ENCODE data around the gene RARRES2. TPM values are rescaled to one million over a fixed set of nuclear protein-coding genes. Genes with fewer than 3 reads are reported as not detected.
"Not testable (repeated sequence)": the region's sequence is repeated elsewhere in the genome, so short reads cannot be mapped to it uniquely, and the experiment has no call there.

The RARRES2 gene
- total RNA-seq, 1 donor from 2014 or later: 62.1 TPM

- no peak for DNase-seq (ENCODE audit: low spot score)
Measured at GRCh38 chr7:150321788-150322113, 19.7 kb downstream of the RARRES2 start.

GRCh38 chr7:150317748-150318444 is 23.5 kb downstream of the RARRES2 start:
- DNase-seq (ENCODE audit: low spot score): no peak

DNA sequence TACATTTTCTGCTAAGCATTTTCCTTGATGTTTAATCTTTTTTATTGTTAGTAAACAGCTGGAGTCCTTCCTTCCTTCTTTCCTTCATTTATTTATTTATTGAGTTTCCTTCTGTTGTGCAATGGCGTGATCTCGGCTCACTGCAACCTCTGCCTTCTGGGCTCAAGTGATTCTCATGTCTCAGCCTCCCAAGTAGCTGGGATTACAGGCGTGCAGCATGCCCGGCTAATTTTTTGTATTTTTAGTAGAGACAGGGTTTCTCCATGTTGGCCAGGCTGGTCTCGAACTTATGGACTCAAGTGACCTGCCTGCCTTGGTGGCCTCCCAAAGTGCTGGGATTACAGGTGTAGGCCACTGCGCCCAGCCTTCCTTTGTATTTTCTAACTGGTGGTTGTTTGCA is 24.4 kb downstream of the RARRES2 start:
- DNase-seq (ENCODE audit: low spot score): not testable (repeated sequence)

DNA sequence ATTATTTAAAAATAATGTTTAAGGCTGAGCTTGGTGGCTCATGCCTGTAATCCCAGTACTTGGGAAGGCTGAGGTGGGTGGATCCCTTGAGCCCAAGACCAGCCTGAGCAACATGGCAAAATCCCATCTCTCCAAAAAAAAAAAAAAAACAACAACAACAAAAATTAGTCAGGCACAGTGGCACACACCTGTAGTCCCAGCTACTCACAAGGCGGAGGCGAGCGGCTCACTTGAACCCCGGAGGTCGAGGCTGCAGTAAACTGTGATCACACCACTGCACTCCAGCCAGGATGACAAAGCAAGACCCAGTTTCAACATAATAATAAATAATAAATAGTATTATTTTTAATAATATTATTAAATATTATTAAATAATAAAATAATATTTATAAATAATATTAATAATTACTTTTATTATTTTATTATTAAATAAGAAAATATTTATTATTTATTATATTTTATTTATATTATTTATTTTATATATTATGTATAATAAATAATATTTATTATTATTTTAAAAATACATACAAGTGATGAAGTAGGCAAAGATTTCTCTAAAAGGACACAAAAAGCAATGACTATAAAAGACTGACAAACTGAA is 26.7 kb downstream of the RARRES2 start:
- DNase-seq (ENCODE audit: low spot score): no peak

- no peak for DNase-seq (ENCODE audit: low spot score)
Measured at GRCh38 chr7:150313870-150314269, 27.6 kb downstream of the RARRES2 start.

GRCh38 chr7:150313367-150313809 is 28.0 kb downstream of the RARRES2 start:
- DNase-seq (ENCODE audit: low spot score): no peak

- DNase-seq (ENCODE audit: low spot score): not testable (repeated sequence)
Measured at GRCh38 chr7:150312649-150313366, 28.6 kb downstream of the RARRES2 start.

DNA sequence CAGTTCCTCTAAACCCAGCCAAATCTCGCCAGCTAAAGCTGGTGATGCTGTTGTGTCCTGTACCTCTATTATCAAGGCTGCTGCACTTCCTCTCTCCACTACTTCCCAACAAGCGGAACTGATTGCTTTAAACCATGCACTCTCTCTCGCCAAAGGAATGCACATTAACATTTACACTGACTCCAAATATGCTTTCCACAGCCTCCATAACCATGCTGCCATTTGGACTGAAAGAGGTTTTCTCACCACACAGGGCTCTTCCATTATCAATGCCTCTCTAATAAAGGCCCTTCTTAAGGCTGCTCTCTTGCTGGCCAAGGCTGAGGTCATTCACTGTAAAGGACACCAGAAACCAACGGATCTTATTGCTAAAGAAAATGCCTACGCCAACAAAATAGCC is 29.7 kb downstream of the RARRES2 start:
- no peak for DNase-seq (ENCODE audit: low spot score)

DNA sequence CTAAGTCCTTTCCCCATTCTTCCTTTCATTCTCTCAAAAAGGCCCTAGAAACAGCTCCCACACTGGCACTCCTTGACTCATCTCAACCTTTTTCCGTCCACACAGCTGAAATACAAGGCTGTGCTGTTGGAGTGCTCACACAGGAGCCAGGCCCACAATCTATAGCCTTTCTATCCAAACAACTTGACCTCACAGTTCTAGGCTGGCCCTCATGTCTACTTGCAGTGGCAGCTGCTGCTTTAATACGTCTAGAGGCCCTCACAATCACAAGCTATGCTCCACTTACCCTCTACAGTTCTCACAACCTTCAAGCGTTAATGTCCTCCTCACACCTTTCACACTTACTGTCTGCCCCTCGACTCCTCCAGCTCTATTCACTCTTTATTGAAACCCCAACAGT is 30.3 kb downstream of the RARRES2 start:
- no peak for DNase-seq (ENCODE audit: low spot score)

GRCh38 chr7:150308575-150308974 is 32.9 kb downstream of the RARRES2 start:
- DNase-seq (ENCODE audit: low spot score): no peak

DNA sequence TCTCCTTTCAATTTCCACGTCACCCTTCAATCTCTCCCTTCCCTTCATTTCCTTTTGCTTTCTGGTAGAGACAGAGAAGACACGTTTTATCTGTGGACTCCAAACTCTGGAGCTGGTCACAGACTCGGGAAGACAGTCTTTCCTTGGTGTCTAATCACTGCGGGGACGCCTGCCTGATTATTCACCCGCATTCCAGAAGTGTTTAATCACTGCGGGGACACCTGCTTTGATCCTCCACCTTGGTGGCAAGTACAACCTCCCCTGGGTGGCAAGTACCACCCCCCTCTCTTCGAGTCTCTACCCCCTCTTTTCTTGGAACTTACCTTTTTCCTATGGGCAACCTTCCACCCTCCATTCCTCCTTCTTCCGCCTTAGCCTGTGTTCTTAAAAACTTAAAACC is 33.5 kb downstream of the RARRES2 start:
- no peak for DNase-seq (ENCODE audit: low spot score)

DNA sequence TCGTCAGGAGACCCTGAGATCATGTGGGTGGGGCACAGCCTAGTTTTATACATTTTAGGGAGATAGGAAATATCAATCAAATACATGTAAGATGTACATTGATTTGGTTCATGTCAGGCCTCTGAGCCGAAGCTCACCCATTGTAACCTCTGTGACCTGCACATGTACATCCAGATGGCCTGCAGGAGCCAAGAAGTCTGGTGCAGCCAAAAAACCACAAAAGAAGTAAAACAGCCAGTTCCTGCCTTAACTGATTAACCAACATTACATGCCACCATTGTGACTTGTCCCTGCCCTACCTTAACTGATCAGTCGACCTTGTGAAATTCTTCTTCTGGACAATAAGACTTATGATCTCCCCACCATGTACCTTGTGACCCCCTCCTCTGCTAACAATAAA is 34.3 kb downstream of the RARRES2 start:
- DNase-seq (ENCODE audit: low spot score): no peak

- not testable (repeated sequence) for DNase-seq (ENCODE audit: low spot score)
Measured at GRCh38 chr7:150306377-150306776, 35.1 kb downstream of the RARRES2 start.

DNA sequence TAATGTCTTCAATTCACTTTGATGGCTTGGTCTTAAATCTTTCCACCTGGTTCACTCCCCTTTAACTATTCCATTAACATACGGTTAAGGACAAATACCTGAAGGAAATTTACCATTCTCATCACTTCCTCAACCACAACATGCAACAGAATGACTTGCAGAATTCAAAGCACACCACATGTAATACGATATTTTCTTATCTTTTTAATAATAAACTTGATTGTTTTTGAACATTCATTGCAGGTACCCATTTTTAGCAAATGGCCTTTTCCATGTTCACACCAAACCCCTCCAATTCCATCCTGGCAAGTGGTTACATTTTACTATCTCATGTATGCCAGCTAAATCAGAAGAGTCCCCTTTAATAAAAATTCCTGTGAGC is 35.5 kb downstream of the RARRES2 start:
- not testable (repeated sequence) for DNase-seq (ENCODE audit: low spot score)

- not testable (repeated sequence) for DNase-seq (ENCODE audit: low spot score)
Measured at GRCh38 chr7:150305259-150305902, 36.0 kb downstream of the RARRES2 start.

GRCh38 chr7:150304499-150305258 is 36.8 kb downstream of the RARRES2 start:
- not testable (repeated sequence) for DNase-seq (ENCODE audit: low spot score)

- not testable (repeated sequence) for DNase-seq (ENCODE audit: low spot score)
Measured at GRCh38 chr7:150302908-150303310, 38.5 kb downstream of the RARRES2 start.

GRCh38 chr7:150297978-150298377 is 43.5 kb downstream of the RARRES2 start:
- not testable (repeated sequence) for DNase-seq (ENCODE audit: low spot score)

GRCh38 chr7:150296802-150297201 is 44.6 kb downstream of the RARRES2 start:
- DNase-seq (ENCODE audit: low spot score): not testable (repeated sequence)

DNA sequence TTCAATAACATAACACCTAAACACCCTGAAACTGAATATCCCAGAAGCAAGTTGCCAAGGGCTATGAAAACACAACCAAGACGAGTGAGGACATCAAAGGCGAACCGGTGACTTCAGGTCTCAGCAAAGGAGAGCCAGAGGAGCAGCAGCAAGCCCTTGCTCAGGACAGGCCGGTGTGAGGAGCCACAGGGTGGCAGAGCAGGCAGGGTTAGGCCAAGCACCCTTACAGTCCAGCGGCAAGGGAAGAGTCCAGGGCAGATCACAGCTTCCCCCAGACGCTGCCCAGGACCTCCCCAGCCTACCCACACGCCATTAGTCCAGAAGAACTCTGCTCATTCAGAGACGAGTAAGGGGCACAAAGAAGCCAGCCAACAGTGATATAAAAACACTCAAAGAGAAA is 45.8 kb downstream of the RARRES2 start:
- not testable (repeated sequence) for DNase-seq (ENCODE audit: low spot score)

- DNase-seq (ENCODE audit: low spot score): peak; percentile 29
Measured at GRCh38 chr7:150295027-150295426, 46.4 kb downstream of the RARRES2 start.
